Heart left ventricle (tissue), 13 donors: ENCODE results near the gene LIPF.

Source experiments
- POLR2A ChIP-seq, 2 donors: fragments of 450-650 bp; IDR thresholded peaks; one replicate each; pipeline ENCODE4 v1.6.1; 2017; ENCODE audit warnings: antibody characterized with exemption in 2 of 2, mild to moderate bottlenecking in 2 of 2, moderate library complexity in 2 of 2
- TF ChIP-seq, protein P1 (sequence below), 12 donors: fragments of 200-600 bp; sonication (generic) in 4 of 12; IDR thresholded peaks; one replicate each; pipeline versions ENCODE4 v1.5.0 to v1.8.0; 2018 to 2022; ENCODE audit warnings: antibody characterized with exemption in 12 of 12, mild to moderate bottlenecking in 5 of 12
- donor health status: ischemic (EF 13 %, LVEDD 7.1; RV severe dilation, severe dysfunction).
- donor health status: DM: no; HTN: yes; CAD: no.
- donor health status: DM: no; HTN: no; CAD: no.
- donor health status: ischemic (EF 25% LVEDD 6.9; RV normal size, moderate dysfunction).
- donor health status: ischemic (EF 25% LVEDD 5.7; RV mildly dilated, moderate dysfunction).
- donor health status: ischemic (EF 35%, LVEDD 5.7; RV mildly dilated, moderate dysfunction).
- donor health status: nonischemic (EF 11% LVEDD 7.7; RV severe dilation, severe dysfunction).
- donor health status: DM: yes; HTN: yes; CAD: no.
- donor health status: PGD.
- donor health status: ischemic (EF 29% LVEDD 5.4; RV normal size, mild dysfunction).
- donor health status: nonischemic (EF 23%, LVEDD 6.1; RV moderate dilation, normal function).

- TF ChIP-seq, protein P1, sequence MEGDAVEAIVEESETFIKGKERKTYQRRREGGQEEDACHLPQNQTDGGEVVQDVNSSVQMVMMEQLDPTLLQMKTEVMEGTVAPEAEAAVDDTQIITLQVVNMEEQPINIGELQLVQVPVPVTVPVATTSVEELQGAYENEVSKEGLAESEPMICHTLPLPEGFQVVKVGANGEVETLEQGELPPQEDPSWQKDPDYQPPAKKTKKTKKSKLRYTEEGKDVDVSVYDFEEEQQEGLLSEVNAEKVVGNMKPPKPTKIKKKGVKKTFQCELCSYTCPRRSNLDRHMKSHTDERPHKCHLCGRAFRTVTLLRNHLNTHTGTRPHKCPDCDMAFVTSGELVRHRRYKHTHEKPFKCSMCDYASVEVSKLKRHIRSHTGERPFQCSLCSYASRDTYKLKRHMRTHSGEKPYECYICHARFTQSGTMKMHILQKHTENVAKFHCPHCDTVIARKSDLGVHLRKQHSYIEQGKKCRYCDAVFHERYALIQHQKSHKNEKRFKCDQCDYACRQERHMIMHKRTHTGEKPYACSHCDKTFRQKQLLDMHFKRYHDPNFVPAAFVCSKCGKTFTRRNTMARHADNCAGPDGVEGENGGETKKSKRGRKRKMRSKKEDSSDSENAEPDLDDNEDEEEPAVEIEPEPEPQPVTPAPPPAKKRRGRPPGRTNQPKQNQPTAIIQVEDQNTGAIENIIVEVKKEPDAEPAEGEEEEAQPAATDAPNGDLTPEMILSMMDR (IDR thresholded peaks at IDR 0.05): peak in 3 of 12 donors; percentile 7 to 29 (median 21)
- no peak for TF ChIP-seq POLR2A (IDR thresholded peaks at IDR 0.05)
Observed at GRCh38 chr10:88728107-88728763, 64.0 kb downstream of the LIPF start.
